B cell (primary cell): ENCODE measurements around the gene MTMR10.

Source experiments
- EZH2 ChIP-seq: IDR thresholded peaks from 2 replicates; pipeline ENCODE4 v1.6.1; 2012; ENCODE audit warnings: borderline replicate concordance, low read depth, mild to moderate bottlenecking, moderate library complexity, low read length; ENCODE audit not compliant: insufficient read depth, poor library complexity, severe bottlenecking
- TF ChIP-seq, protein P1 (sequence below): fragments of 200-600 bp; IDR thresholded peaks from one replicate; pipeline ENCODE4 v1.8.0; 2022; ENCODE audit warnings: antibody characterized with exemption, mild to moderate bottlenecking

DNA sequence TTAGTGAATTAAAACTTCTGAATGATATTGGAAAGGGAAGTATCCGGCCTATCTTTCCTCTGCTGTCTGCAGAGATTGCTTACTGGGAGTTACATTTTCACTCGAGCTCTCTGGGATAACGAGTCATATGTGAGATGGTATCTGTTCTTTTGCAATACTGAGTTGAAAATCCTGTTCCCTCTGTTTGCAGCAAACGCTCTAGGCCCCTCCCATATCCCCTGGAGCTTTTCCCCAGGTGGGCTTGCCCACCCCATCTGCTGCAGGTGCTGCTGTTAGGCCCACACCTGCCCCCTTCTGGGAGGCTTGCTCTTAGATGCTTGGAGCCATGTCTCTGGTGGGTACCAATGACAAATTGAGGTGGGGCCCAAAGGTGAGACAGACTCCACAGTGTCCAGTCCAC lies 42.7 kb upstream of the MTMR10 start:
- TF ChIP-seq, protein P1, sequence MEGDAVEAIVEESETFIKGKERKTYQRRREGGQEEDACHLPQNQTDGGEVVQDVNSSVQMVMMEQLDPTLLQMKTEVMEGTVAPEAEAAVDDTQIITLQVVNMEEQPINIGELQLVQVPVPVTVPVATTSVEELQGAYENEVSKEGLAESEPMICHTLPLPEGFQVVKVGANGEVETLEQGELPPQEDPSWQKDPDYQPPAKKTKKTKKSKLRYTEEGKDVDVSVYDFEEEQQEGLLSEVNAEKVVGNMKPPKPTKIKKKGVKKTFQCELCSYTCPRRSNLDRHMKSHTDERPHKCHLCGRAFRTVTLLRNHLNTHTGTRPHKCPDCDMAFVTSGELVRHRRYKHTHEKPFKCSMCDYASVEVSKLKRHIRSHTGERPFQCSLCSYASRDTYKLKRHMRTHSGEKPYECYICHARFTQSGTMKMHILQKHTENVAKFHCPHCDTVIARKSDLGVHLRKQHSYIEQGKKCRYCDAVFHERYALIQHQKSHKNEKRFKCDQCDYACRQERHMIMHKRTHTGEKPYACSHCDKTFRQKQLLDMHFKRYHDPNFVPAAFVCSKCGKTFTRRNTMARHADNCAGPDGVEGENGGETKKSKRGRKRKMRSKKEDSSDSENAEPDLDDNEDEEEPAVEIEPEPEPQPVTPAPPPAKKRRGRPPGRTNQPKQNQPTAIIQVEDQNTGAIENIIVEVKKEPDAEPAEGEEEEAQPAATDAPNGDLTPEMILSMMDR: no peak
- TF ChIP-seq EZH2: no peak
